Progenitor cell of endocrine pancreas (in vitro differentiated cells): ENCODE data around the gene KLF8. TPM values are rescaled to one million over a fixed set of nuclear protein-coding genes. Genes with fewer than 3 reads are reported as not detected.

Source experiments
- DNase-seq: peaks from one replicate; pipeline ENCODE4 v3.0.0; 2021; ENCODE audit warnings: low spot score; ENCODE audit not compliant: unreplicated experiment
- H3K27ac Mint-ChIP-seq: 2 replicates; pipeline ENCODE4 v1.8.0; 2021; ENCODE audit warnings: mild to moderate bottlenecking, moderate library complexity, mixed read lengths
- H3K27me3 Mint-ChIP-seq: 2 replicates; pipeline ENCODE4 v1.8.0; 2021; ENCODE audit warnings: mixed read lengths
- H3K36me3 Mint-ChIP-seq: 2 replicates; pipeline ENCODE4 v1.8.0; 2022; ENCODE audit warnings: mixed read lengths; ENCODE audit not compliant: insufficient read depth
- H3K4me1 Mint-ChIP-seq: 2 replicates; pipeline ENCODE4 v1.8.0; 2021; ENCODE audit warnings: low read depth, mixed read lengths
- H3K4me3 Mint-ChIP-seq: 2 replicates; pipeline ENCODE4 v1.8.0; 2021; ENCODE audit warnings: low read depth, mild to moderate bottlenecking, moderate library complexity, mixed read lengths
- H3K9me3 Mint-ChIP-seq: 2 replicates; pipeline ENCODE4 v1.8.0; 2021; ENCODE audit warnings: low read depth, mixed read lengths
- CTCF ChIP-seq: fragments of 200-600 bp; sonication (generic); IDR thresholded peaks from one replicate; pipeline ENCODE4 v1.5.0; 2021; ENCODE audit warnings: antibody characterized with exemption, mild to moderate bottlenecking; ENCODE audit not compliant: unreplicated experiment
- total RNA-seq: library from RNA; stranded (reverse); gene quantifications from 2 replicates; pipeline ENCODE4 v1.2.1, GENCODE V29; 2021

KLF8 gene
- total RNA-seq, 1 donor from 2014 or later, result 4.7 TPM

GRCh38 chrX:56309881-56310280, 77.7 kb downstream of the KLF8 start:
- H3K36me3 Mint-ChIP-seq, result peaks cover 7% of the 10 kb centered on the region
- TF ChIP-seq CTCF, result no peak
- H3K4me1 Mint-ChIP-seq, result no peaks in the 10 kb centered on the region
- H3K9me3 Mint-ChIP-seq, result peaks cover 48% of the 10 kb centered on the region
- H3K27ac Mint-ChIP-seq, result no peak overlapping the region
- H3K4me3 Mint-ChIP-seq, result no peak overlapping the region
- DNase-seq, result no peak
- no peaks in the 10 kb centered on the region for H3K27me3 Mint-ChIP-seq

- H3K4me1 Mint-ChIP-seq, result no peaks in the 10 kb centered on the region
- H3K9me3 Mint-ChIP-seq, result peaks cover 45% of the 10 kb centered on the region
- no peak for DNase-seq
- no peaks in the 10 kb centered on the region for H3K27me3 Mint-ChIP-seq
- peaks cover 7% of the 10 kb centered on the region for H3K36me3 Mint-ChIP-seq
- H3K27ac Mint-ChIP-seq, result no peak overlapping the region
- H3K4me3 Mint-ChIP-seq, result no peak overlapping the region
- TF ChIP-seq CTCF, result no peak
Observed at GRCh38 chrX:56310581-56310980, 78.4 kb downstream of the KLF8 start.

- peaks cover 32% of the 10 kb centered on the region for H3K9me3 Mint-ChIP-seq
- no peak overlapping the region for H3K4me3 Mint-ChIP-seq
- H3K27ac Mint-ChIP-seq, result no peak overlapping the region
- no peak for TF ChIP-seq CTCF
- no peaks in the 10 kb centered on the region for H3K36me3 Mint-ChIP-seq
- DNase-seq, result no peak
- H3K27me3 Mint-ChIP-seq, result no peaks in the 10 kb centered on the region
- no peaks in the 10 kb centered on the region for H3K4me1 Mint-ChIP-seq
Observed at GRCh38 chrX:56313308-56313707, 81.2 kb downstream of the KLF8 start.

DNA sequence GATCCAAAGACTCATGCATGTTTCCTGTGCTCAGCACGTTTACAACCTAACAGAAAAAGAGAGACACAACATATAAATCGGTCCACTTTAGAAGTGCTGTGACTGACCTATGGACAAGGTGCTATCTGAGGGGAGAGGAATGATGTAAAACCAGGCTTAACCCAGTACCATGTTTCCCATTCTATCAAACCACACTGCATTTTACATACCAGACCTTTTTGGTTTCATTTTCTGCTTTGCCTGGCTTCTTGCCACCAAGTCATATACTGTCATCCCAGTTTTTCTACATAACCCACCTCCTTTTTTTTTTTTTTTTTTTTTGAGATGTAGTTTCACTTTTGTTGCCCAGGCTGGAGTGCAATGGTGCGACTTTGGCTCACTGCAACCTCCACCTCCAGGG, 82.2 kb downstream of the KLF8 start:
- no peak overlapping the region for H3K4me3 Mint-ChIP-seq
- no peaks in the 10 kb centered on the region for H3K27me3 Mint-ChIP-seq
- H3K36me3 Mint-ChIP-seq, result no peaks in the 10 kb centered on the region
- no peak for TF ChIP-seq CTCF
- no peak for DNase-seq
- no peaks in the 10 kb centered on the region for H3K4me1 Mint-ChIP-seq
- peaks cover 22% of the 10 kb centered on the region for H3K9me3 Mint-ChIP-seq
- no peak overlapping the region for H3K27ac Mint-ChIP-seq

DNA sequence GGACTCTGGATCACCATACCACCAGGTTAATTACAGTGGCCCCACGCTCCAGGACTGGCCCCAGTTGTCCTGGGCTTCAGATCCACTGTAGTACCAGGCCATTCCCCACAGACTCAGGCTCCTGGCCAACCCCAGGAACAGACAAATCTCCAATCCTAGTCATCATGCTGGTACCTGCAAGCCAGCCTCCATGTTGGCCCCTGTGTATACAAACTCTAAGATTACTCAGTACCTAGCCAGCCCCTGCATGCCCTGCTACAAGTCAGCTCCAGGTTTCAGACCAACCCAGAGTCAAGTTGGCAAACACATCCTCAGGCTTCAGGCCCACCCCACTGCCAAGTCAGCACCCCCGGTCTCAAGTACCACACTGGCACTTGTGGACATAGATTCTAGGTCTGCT, 85.9 kb downstream of the KLF8 start:
- Mint-ChIP-seq H3K4me1 (no peaks in the 10 kb centered on the region), H3K36me3 (peaks cover 2% of the 10 kb centered on the region), H3K4me3 (no peak overlapping the region), H3K27ac (no peak overlapping the region), H3K9me3 (peaks cover 29% of the 10 kb centered on the region), H3K27me3 (no peaks in the 10 kb centered on the region)
- DNase-seq, result no peak
- no peak for TF ChIP-seq CTCF
